MM.1S (cell line): ENCODE data around the gene TMEM205.
A peak's percentile ranks its signal among the peaks of the same experiment; 100 is the strongest.

ENCODE experiments used
- DNase-seq: peaks from one replicate; pipeline ENCODE4 v3.0.0-alpha.2; 2015
- H2AFZ ChIP-seq: fragments of 300-600 bp; sonication (generic); 2 replicates; pipeline ENCODE4 v1.6.0; 2016; ENCODE audit warnings: antibody characterized with exemption, low read length
- H3F3A ChIP-seq: fragments of 300-600 bp; sonication (generic); 2 replicates; pipeline ENCODE4 v1.6.1; 2016; ENCODE audit warnings: mild to moderate bottlenecking, antibody characterized with exemption, low read length, moderate library complexity, mixed read lengths; ENCODE audit not compliant: insufficient read depth
- H3K27ac ChIP-seq: fragments of 300-600 bp; sonication (generic); 2 replicates; pipeline ENCODE4 v1.5.1; 2016; ENCODE audit warnings: mild to moderate bottlenecking, low read length
- H3K27me3 ChIP-seq: fragments of 300-600 bp; sonication (generic); replicated peaks from 2 replicates; pipeline ENCODE4 v1.6.0; 2016; ENCODE audit warnings: low read length; ENCODE audit not compliant: insufficient read depth
- H3K36me3 ChIP-seq: fragments of 300-600 bp; sonication (generic); replicated peaks from 2 replicates; pipeline ENCODE4 v1.6.1; 2016; ENCODE audit warnings: mild to moderate bottlenecking, low read length, mixed read lengths; ENCODE audit not compliant: insufficient read depth
- H3K4me1 ChIP-seq: fragments of 300-600 bp; sonication (generic); 2 replicates; pipeline ENCODE4 v1.6.1; 2016; ENCODE audit warnings: low read length, mixed read lengths
- H3K4me2 ChIP-seq: fragments of 300-600 bp; sonication (generic); 2 replicates; pipeline ENCODE4 v1.6.0; 2016; ENCODE audit warnings: low read depth, low read length
- H3K4me3 ChIP-seq: fragments of 300-600 bp; sonication (generic); 2 replicates; pipeline ENCODE4 v1.5.1; 2016; ENCODE audit warnings: low read length, mixed read lengths
- H3K79me2 ChIP-seq: fragments of 300-600 bp; sonication (generic); 2 replicates; pipeline ENCODE4 v1.6.1; 2016; ENCODE audit warnings: mixed run types, low read length, mixed read lengths
- H3K9ac ChIP-seq: fragments of 300-600 bp; sonication (generic); 2 replicates; pipeline ENCODE4 v1.6.1; 2016; ENCODE audit warnings: low read length, mixed read lengths
- H3K9me2 ChIP-seq: fragments of 300-600 bp; sonication (generic); replicated peaks from 2 replicates; pipeline ENCODE4 v1.6.1; 2016; ENCODE audit warnings: mild to moderate bottlenecking, low read length, mixed read lengths; ENCODE audit not compliant: insufficient read depth
- H3K9me3 ChIP-seq: fragments of 300-600 bp; sonication (generic); replicated peaks from 2 replicates; pipeline ENCODE4 v1.6.1; 2016; ENCODE audit warnings: mild to moderate bottlenecking, low read length, mixed read lengths; ENCODE audit not compliant: insufficient read depth
- H4K20me1 ChIP-seq: fragments of 300-600 bp; sonication (generic); 2 replicates; pipeline ENCODE4 v1.6.1; 2016; ENCODE audit warnings: mild to moderate bottlenecking, low read length, moderate library complexity, mixed read lengths; ENCODE audit not compliant: insufficient read depth
- EZH2 ChIP-seq: fragments of 300-600 bp; sonication (generic); optimal IDR thresholded peaks from 2 replicates; pipeline ENCODE3; 2017; ENCODE audit warnings: low read depth, mild to moderate bottlenecking, antibody characterized with exemption, low read length, mixed read lengths
- EZH2phosphoT487 ChIP-seq: fragments of 300-600 bp; sonication (generic); IDR thresholded peaks from 2 replicates; pipeline ENCODE4 v1.6.1; 2018; ENCODE audit warnings: antibody characterized with exemption, low read length
- TF ChIP-seq, protein P1 (sequence below): fragments of 300-600 bp; sonication (generic); IDR thresholded peaks from 2 replicates; pipeline ENCODE4 v1.5.1; 2016; ENCODE audit warnings: antibody characterized with exemption, low read length, mixed read lengths

The TMEM205 gene

DNA sequence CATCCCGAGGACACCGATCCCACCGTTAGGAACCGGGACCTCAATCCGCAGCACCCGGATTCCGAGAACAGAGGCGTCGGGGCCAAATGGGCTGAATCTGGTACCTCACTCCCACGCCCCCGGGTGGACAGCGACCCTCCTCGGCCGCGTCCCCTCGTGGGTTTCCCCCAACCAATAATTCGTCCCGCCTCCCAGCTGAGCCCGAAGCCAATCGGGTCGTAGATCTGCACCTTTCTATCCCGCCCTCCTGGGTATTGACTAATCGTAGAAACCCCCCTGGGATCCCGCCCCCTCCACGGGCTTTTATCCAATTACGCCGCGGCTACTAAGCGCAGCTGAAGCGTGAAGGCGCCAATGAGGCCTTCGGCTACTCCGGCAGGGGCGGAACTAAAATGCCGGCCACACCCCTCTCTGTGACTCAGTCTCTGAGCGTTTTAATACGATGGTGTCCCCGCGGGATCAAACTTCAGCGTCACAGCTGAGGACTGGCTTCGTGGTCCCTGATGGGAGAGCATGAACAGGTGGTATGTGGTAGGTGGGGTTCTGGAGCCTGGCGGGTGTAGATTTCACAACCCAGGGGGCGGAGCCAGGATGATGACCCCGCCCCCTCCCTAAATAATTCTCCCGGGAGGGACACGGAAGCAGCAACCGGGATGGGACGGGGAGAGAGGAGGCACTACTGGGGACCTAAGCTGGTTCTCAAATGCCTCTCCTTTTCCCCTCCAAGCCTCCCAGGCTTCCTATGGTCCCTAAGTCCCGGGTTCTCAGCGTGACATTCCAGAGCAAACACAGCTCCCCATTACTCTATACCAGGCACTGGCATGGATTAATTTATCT is at the start of gene TMEM205, which contains the start of gene CCDC159:
TMEM205 (minus strand) TSS at position 165 of the 837 bp plus-strand sequence. CDS start 649 bp downstream, outside the sequence.
CCDC159 (plus strand) TSS at position 416 of the 837 bp plus-strand sequence; CDS start at position 504, 88 bp downstream.
- no peaks in the 10 kb centered on the region for H3K36me3 ChIP-seq
- TF ChIP-seq EZH2 (no peak), EZH2phosphoT487 (no peak)
- TF ChIP-seq, protein P1, sequence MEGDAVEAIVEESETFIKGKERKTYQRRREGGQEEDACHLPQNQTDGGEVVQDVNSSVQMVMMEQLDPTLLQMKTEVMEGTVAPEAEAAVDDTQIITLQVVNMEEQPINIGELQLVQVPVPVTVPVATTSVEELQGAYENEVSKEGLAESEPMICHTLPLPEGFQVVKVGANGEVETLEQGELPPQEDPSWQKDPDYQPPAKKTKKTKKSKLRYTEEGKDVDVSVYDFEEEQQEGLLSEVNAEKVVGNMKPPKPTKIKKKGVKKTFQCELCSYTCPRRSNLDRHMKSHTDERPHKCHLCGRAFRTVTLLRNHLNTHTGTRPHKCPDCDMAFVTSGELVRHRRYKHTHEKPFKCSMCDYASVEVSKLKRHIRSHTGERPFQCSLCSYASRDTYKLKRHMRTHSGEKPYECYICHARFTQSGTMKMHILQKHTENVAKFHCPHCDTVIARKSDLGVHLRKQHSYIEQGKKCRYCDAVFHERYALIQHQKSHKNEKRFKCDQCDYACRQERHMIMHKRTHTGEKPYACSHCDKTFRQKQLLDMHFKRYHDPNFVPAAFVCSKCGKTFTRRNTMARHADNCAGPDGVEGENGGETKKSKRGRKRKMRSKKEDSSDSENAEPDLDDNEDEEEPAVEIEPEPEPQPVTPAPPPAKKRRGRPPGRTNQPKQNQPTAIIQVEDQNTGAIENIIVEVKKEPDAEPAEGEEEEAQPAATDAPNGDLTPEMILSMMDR, result no peak

DNA sequence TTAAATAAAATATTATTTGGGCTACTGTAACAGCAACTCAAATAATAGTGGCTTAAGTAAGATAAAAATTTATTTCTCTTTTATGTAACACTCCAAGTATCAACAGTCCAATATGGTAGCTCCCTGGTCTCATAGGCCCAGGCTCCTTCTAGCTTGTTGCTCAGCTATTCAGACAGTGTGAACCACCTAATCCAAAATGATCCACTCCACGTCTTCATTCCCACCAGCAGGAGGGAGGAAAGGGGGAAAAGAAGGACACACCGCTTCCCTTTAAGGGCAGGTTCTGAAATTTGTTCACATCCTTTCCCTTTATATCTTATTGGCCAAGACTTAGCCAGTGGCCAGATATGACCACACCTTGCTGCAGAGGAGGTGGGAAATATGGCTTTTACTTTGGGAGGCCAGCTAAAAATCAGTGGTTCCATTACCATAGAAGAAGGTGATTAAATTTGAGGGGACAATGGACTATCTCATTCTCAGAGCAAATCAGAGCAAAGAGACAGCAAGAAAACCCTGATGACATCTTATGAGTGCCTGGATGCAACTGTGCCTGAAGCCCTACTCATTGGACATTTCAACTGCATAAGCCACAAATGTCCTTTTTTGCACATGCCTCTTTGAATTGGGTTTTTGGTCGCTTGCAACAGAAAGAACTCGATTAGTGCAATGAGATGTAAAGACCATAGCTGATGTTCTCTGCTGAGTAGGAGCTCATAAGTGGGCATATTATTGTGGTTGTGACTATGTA is 45.0 kb upstream of the TMEM205 start:
- no peak overlapping the region for H3K27ac ChIP-seq
- TF ChIP-seq, protein P1, result no peak
- no peaks in the 10 kb centered on the region for H3K4me1 ChIP-seq
- H3K4me3 ChIP-seq, result no peak overlapping the region
- H3K36me3 ChIP-seq, result no peaks in the 10 kb centered on the region
- no peaks in the 10 kb centered on the region for H4K20me1 ChIP-seq
- no peaks in the 10 kb centered on the region for H3K9me3 ChIP-seq
- no peaks in the 10 kb centered on the region for H3K79me2 ChIP-seq
- H3K4me2 ChIP-seq, result no peak overlapping the region
- no peak for DNase-seq
- H2AFZ ChIP-seq, result no peak overlapping the region
- no peak overlapping the region for H3K9ac ChIP-seq
- H3K27me3 ChIP-seq, result peaks cover 57% of the 10 kb centered on the region
- H3F3A ChIP-seq, result no peaks in the 10 kb centered on the region
- H3K9me2 ChIP-seq, result no peaks in the 10 kb centered on the region

More for the DNA sequence above, at the start of gene TMEM205, which contains the start of gene CCDC159:
- no peaks in the 10 kb centered on the region for H3K9me2 ChIP-seq
- peaks cover 6% of the 10 kb centered on the region; the same call in 1 of the 2 replicates for H3F3A ChIP-seq
- H3K4me1 ChIP-seq, result 0 out of 2 replicates have a peak, but pooled peaks cover 4% of the 10 kb centered on the region
- peak within 1 kb of the TSS; percentile 67; the same call in 1 of the 2 replicates for H3K9ac ChIP-seq
- peak; percentile 99 for DNase-seq
- no peaks in the 10 kb centered on the region for H4K20me1 ChIP-seq
- peak within 1 kb of the TSS; percentile 84 for H3K4me3 ChIP-seq
- H3K4me2 ChIP-seq, result peak within 1 kb of the TSS; percentile 82
- no peaks in the 10 kb centered on the region for H3K27me3 ChIP-seq
- H3K27ac ChIP-seq, result no peak within 1 kb of the TSS
- H3K79me2 ChIP-seq, result no peaks in the 10 kb centered on the region
- H3K9me3 ChIP-seq, result no peaks in the 10 kb centered on the region
- H2AFZ ChIP-seq, result peak within 1 kb of the TSS; percentile 96

DNA sequence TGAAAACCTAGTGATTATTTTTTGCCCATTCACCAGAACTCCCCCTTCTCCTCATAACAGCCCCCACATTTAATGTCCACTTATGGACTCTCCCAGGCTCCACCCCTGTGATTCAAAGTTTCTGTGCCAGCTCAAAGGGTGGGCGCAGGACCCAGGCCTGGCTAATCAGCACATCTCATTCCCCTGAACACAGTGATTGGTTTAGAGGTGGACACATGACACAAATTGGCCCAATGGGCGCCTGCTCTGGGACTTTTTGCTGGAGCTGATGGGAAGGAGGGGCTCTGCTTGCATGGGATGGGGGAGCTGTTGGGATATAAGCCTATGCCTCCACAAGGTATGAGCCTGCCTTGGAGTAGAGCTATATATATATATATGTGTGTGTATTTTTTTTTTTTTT is 44.3 kb upstream of the TMEM205 start:
- no peak overlapping the region for H3K4me3 ChIP-seq
- H4K20me1 ChIP-seq, result no peaks in the 10 kb centered on the region
- no peak for TF ChIP-seq EZH2phosphoT487
- no peak for TF ChIP-seq EZH2
- TF ChIP-seq, protein P1, result no peak
- DNase-seq, result no peak
- H3K27ac ChIP-seq, result no peak overlapping the region
- no peaks in the 10 kb centered on the region for H3K79me2 ChIP-seq
- H3K9me3 ChIP-seq, result no peaks in the 10 kb centered on the region
- H3K9me2 ChIP-seq, result no peaks in the 10 kb centered on the region
- H3K4me2 ChIP-seq, result no peak overlapping the region
- H3F3A ChIP-seq, result no peaks in the 10 kb centered on the region
- no peaks in the 10 kb centered on the region for H3K4me1 ChIP-seq
- H3K9ac ChIP-seq, result no peak overlapping the region
- H2AFZ ChIP-seq, result no peak overlapping the region
- no peaks in the 10 kb centered on the region for H3K36me3 ChIP-seq
- H3K27me3 ChIP-seq, result peaks cover 56% of the 10 kb centered on the region
